Mucosa of descending colon (tissue), 3 donors: Measurements from ENCODE around the gene KLF1. TPM values are rescaled to one million over a fixed set of nuclear protein-coding genes. Genes with fewer than 3 reads are reported as not detected.
A peak's percentile ranks its signal among the peaks of the same experiment; 100 is the strongest.
"Not testable (repeated sequence)": the region's sequence is repeated elsewhere in the genome, so short reads cannot be mapped to it uniquely, and the experiment has no call there.

Experiments
- ATAC-seq: fragments of 200-7000 bp; cut with Tn5 transposase; one replicate; pipeline ENCODE4 v1.9.1; 2020; ENCODE audit warnings: mild to moderate bottlenecking, moderate library complexity
- DNase-seq, 3 donors: peaks; one replicate each; pipeline ENCODE4 v3.0.0-alpha.2; 2020
- H3K36me3 ChIP-seq: fragments of 200-600 bp; one replicate; pipeline ENCODE4 v1.8.0; 2021; ENCODE audit warnings: low read depth, mild to moderate bottlenecking
- H3K4me1 ChIP-seq: fragments of 200-600 bp; one replicate; pipeline ENCODE4 v1.8.0; 2021; ENCODE audit warnings: low read depth, mild to moderate bottlenecking
- H3K4me3 ChIP-seq: fragments of 200-600 bp; one replicate; pipeline ENCODE4 v1.8.0; 2021; ENCODE audit warnings: mild to moderate bottlenecking
- H3K9me3 ChIP-seq: fragments of 200-600 bp; one replicate; pipeline ENCODE4 v1.8.0; 2021; ENCODE audit warnings: mild to moderate bottlenecking
- CTCF ChIP-seq: fragments of 200-600 bp; IDR thresholded peaks from one replicate; pipeline ENCODE4 v1.8.0; 2022; ENCODE audit warnings: antibody characterized with exemption, mild to moderate bottlenecking
- intact Hi-C, 2 donors: fragments of 100-400 bp; cut with DNase I in 1 of 2; cut with micrococcal nuclease in 1 of 2; formaldehyde crosslinking; loops; one replicate each; pipeline versions ENCODE4 v1.11.0 to v1.11.1; 2022; cut with DNase I, micrococcal nuclease
- total RNA-seq, 3 donors: library from RNA; stranded (reverse); fragmentation: NEBNext Ultra II Directional in 2 of 3; extraction: Animal tissue kit (Norgen Biotek cat#: 25700) in 2 of 3; gene quantifications; one replicate each; pipeline versions ENCODE4 v1.2.1 to v1.2.4, GENCODE V29; 2021 to 2023
- donor health status: DM: no; HTN: no; CAD: no; lungs with moderate emphysema.
- donor health status: DM: no; HTN: no; CAD: no.
- donor health status: DM: no; HTN: yes; CAD: no.

KLF1 gene
- total RNA-seq, 3 donors from 2014 or later: not detected

- ATAC-seq (no peak), DNase-seq (no peak)
- no peak overlapping the region for H3K4me3 ChIP-seq
- no peaks in the 10 kb centered on the region for H3K36me3 ChIP-seq
- intact Hi-C loops: no loop called here
- TF ChIP-seq CTCF: no peak
- H3K9me3 ChIP-seq: no peaks in the 10 kb centered on the region
- peaks cover 8% of the 10 kb centered on the region for H3K4me1 ChIP-seq
These were observed 9.5 kb upstream of the KLF1 start for GRCh38 chr19:12896460-12896859.

- DNase-seq (no peak), ATAC-seq (no peak)
- intact Hi-C loops: no loop called here
- Histone ChIP-seq H3K4me1 (peaks cover 14% of the 10 kb centered on the region), H3K4me3 (no peak overlapping the region), H3K9me3 (no peaks in the 10 kb centered on the region), H3K36me3 (no peaks in the 10 kb centered on the region)
- TF ChIP-seq CTCF: no peak
These were observed 6.6 kb upstream of the KLF1 start for GRCh38 chr19:12893582-12893981.

GRCh38 chr19:12891553-12892021 is 4.6 kb upstream of the KLF1 start:
- intact Hi-C loops: no loop called here
- peak in 1 of 3 donors; percentile 48 for DNase-seq
- ATAC-seq: no peak

GRCh38 chr19:12890787-12891552 is 4.0 kb upstream of the KLF1 start, which contains the start of gene GCDH:
Gene GCDH, plus strand, starts transcription at chr19:12891160. Its CDS starts 145 bp downstream, at chr19:12891305.
- Histone ChIP-seq H3K9me3 (no peaks in the 10 kb centered on the region), H3K4me1 (peaks cover 14% of the 10 kb centered on the region), H3K4me3 (peak within 1 kb of the TSS; percentile 54), H3K36me3 (no peaks in the 10 kb centered on the region)
- TF ChIP-seq CTCF: no peak
- DNase-seq: peak; percentile 95 to 98 (median 97)
- intact Hi-C loops: no loop called here
- peak; percentile 98 for ATAC-seq

More at GRCh38 chr19:12891553-12892021, 4.6 kb upstream of the KLF1 start:
- Histone ChIP-seq H3K4me1 (peaks cover 14% of the 10 kb centered on the region), H3K9me3 (no peaks in the 10 kb centered on the region), H3K36me3 (no peaks in the 10 kb centered on the region), H3K4me3 (peak overlapping the region; percentile 54)
- no peak for TF ChIP-seq CTCF

- DNase-seq, intact Hi-C loops, ATAC-seq, H3K36me3 ChIP-seq, H3K9me3 ChIP-seq, H3K4me3 ChIP-seq: not testable (repeated sequence)
- H3K4me1 ChIP-seq: peaks cover 14% of the 10 kb centered on the region
These were observed 3.3 kb upstream of the KLF1 start for GRCh38 chr19:12890299-12890786.

- Histone ChIP-seq H3K4me1 (peaks cover 21% of the 10 kb centered on the region), H3K9me3 (peaks cover 8% of the 10 kb centered on the region), H3K36me3 (no peaks in the 10 kb centered on the region), H3K4me3 (no peak overlapping the region)
- ATAC-seq (no peak), DNase-seq (no peak)
- intact Hi-C loops: loop anchor here in 1 of 2 donors (10.0 kb wide), 1 partner anchor 57 kb away; the partner anchor contains the start of gene RAD23A
- TF ChIP-seq CTCF: no peak
These were observed 1.1 kb upstream of the KLF1 start for GRCh38 chr19:12888006-12888603.
